ENCODE measurements around the gene HGF.

DNA sequence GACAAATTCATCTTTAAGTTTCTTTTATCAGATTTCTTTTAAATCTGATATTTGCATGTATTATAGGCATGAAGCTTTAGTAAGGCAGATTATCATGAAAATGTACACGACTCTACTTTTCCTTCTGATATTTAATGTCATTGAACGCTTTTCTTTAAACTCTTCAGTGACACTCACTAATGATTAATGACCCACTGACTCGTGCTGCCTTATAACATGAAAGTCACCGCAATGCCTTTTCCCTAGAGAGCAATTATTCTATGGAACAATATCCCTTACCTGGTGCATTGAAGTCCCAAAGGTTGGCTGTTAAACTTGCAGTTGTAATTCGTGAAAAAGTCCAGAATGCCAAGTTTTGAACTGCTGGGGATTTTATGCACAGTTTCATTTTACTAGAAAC is 33.4 kb upstream of the HGF start:
- TF ChIP-seq, protein P1, sequence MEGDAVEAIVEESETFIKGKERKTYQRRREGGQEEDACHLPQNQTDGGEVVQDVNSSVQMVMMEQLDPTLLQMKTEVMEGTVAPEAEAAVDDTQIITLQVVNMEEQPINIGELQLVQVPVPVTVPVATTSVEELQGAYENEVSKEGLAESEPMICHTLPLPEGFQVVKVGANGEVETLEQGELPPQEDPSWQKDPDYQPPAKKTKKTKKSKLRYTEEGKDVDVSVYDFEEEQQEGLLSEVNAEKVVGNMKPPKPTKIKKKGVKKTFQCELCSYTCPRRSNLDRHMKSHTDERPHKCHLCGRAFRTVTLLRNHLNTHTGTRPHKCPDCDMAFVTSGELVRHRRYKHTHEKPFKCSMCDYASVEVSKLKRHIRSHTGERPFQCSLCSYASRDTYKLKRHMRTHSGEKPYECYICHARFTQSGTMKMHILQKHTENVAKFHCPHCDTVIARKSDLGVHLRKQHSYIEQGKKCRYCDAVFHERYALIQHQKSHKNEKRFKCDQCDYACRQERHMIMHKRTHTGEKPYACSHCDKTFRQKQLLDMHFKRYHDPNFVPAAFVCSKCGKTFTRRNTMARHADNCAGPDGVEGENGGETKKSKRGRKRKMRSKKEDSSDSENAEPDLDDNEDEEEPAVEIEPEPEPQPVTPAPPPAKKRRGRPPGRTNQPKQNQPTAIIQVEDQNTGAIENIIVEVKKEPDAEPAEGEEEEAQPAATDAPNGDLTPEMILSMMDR (IDR thresholded peaks at IDR 0.05): no peak
- TF ChIP-seq ZBTB33 (IDR thresholded peaks at IDR 0.05; ENCODE audit: borderline replicate concordance, low read depth) (no peak), POLR2AphosphoS5 (IDR thresholded peaks at IDR 0.05; ENCODE audit: low read depth, low read length) (no peak), YY1 (IDR thresholded peaks at IDR 0.05; ENCODE audit: low read depth) (no peak), NRF1 (IDR thresholded peaks at IDR 0.05; ENCODE audit: low read depth, low read length) (no peak), MAX (IDR thresholded peaks at IDR 0.05; ENCODE audit: low read depth) (no peak), RAD21 (IDR thresholded peaks at IDR 0.05; ENCODE audit: low read length) (no peak)

All from SK-N-SH (cell line).